ENCODE measurements around the gene EGR4.
A peak's percentile ranks its signal among the peaks of the same experiment; 100 is the strongest.
"Not testable (repeated sequence)": the region's sequence is repeated elsewhere in the genome, so short reads cannot be mapped to it uniquely, and the experiment has no call there.

The EGR4 gene

GRCh38 chr2:73262691-73263429 is 30.5 kb downstream of the EGR4 start:
- DNase-seq = not testable (repeated sequence)

GRCh38 chr2:73262108-73262651 is 31.2 kb downstream of the EGR4 start:
- no peak for DNase-seq

GRCh38 chr2:73260338-73260984 is 32.9 kb downstream of the EGR4 start:
- DNase-seq = no peak

- no peak for DNase-seq
Observed at GRCh38 chr2:73259704-73260337, 33.5 kb downstream of the EGR4 start.

- no peak for DNase-seq
Observed at GRCh38 chr2:73259276-73259675, 34.1 kb downstream of the EGR4 start.

GRCh38 chr2:73258913-73259215 is 34.5 kb downstream of the EGR4 start:
- DNase-seq = no peak

- no peak for DNase-seq
Observed at GRCh38 chr2:73258186-73258912, 35.0 kb downstream of the EGR4 start.

- DNase-seq = no peak
Observed at GRCh38 chr2:73257425-73258125, 35.8 kb downstream of the EGR4 start.

- no peak for DNase-seq
Observed at GRCh38 chr2:73257021-73257420, 36.3 kb downstream of the EGR4 start.

GRCh38 chr2:73256618-73256922 is 36.8 kb downstream of the EGR4 start:
- DNase-seq = no peak

- no peak for DNase-seq
Observed at GRCh38 chr2:73255907-73256617, 37.3 kb downstream of the EGR4 start.

- no peak for DNase-seq
Observed at GRCh38 chr2:73255007-73255644, 38.2 kb downstream of the EGR4 start.

- no peak for DNase-seq
Observed at GRCh38 chr2:73254343-73255006, 38.9 kb downstream of the EGR4 start.

- no peak for DNase-seq
Observed at GRCh38 chr2:73253901-73254300, 39.4 kb downstream of the EGR4 start.

GRCh38 chr2:73253400-73253799 is 39.9 kb downstream of the EGR4 start:
- DNase-seq = no peak

- peak; percentile 56 for DNase-seq
Observed at GRCh38 chr2:73252238-73253027, 40.9 kb downstream of the EGR4 start.

- peak; percentile 36 for DNase-seq
Observed at GRCh38 chr2:73250872-73251846, 42.2 kb downstream of the EGR4 start.

GRCh38 chr2:73249636-73250035 is 43.7 kb downstream of the EGR4 start:
- peak; percentile 39 for DNase-seq

- DNase-seq = no peak
Observed at GRCh38 chr2:73246850-73247249, 46.5 kb downstream of the EGR4 start.
